HG02870 (cell line): ENCODE measurements around the gene CBX6.

Experiments
- ATAC-seq: cut with Tn5 transposase; IDR thresholded peaks from one replicate; pipeline ENCODE4 v1.9.1; 2021; ENCODE audit warnings: mild to moderate bottlenecking, moderate library complexity; ENCODE audit not compliant: unreplicated experiment

Gene CBX6

GRCh38 chr22:38873469-38874411 lies 1.7 kb upstream of the CBX6 start:
- ATAC-seq, result peak; percentile 37

DNA sequence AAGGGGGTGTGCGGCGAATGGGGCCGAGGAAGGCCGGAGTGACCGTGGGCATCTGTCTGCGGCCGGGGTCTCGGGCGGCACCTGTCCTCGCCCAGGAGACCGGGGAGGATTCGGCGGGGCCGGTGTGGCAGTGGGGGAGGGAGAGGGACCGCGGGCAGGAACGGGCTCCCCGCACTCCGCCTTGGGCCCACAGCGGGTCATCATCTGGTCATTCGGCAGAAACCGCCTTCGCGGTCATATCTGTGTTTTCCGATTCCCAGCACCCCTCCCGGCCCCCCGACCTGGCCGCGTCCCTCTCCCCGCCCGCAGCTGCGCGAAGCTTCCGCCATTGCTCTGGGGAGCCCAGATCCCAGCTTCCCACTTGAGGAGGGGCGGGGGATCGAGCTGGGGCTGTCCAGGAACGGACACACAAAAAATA lies 824 bp upstream of the CBX6 start:
- no peak for ATAC-seq

DNA sequence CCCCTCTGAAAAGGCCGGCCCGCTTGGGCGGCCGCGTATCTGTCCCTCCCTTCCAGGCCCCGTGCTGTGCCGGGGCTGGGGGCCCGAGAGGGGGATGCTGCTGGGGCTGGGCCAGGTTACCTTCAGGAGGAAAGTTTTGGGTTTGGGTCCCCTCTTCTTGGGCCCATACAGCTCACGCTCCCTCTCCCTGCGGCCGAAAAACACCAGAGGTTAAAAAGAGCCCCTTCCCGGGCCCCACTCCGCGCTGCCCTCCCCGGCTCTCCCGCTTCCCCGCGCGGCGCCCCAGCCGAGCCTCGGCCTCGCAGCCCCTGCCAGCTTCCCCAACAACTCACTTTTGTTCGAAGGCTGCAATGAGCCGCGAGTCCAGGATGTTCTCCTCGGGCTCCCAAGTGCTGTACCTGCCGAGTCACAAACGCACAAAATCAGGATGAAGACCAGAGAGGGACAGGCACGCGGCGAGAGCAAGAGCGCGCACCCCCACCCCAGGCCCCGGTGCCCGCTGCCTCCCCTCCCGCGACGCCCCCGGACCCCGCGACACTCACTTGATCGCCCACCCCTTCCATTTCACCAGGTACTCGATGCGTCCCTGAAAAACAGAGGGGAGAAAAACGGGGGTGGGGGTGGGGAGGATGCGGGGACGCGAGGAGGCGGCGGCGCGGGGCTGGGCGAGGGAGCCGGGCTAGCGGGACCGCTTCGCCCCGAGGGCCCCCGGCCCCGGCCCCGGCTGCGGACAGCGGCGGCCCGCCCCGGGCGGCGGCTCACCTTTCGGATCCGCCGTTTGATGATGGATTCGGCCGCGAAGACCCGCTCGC lies 450 bp downstream of the CBX6 start:
- peak; percentile 12 for ATAC-seq

GRCh38 chr22:38870791-38871359 lies 1.1 kb downstream of the CBX6 start:
- ATAC-seq, result no peak

- no peak for ATAC-seq
Observed at GRCh38 chr22:38870312-38870741, 1.7 kb downstream of the CBX6 start.

DNA sequence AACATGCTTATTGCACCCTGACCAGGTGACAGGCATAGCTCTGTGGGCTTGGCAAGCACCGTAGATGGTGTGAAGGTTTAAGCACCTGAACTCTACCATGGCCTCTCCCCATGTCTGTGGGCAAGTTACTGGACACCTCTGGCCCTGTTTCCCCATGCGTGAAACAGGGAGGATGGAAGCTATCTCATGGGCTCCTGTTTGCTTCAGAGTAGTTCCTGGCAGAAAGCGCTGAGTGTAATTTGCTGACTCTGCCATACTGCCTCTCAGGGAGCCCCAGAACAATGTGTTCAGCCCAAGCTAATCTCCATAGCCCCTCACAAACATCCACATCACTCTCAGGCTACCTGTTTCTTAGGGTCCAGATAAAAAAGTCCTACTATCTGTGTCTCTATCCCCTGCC lies 2.4 kb downstream of the CBX6 start:
- ATAC-seq, result no peak

- ATAC-seq, result no peak
Observed at GRCh38 chr22:38868886-38869381, 3.1 kb downstream of the CBX6 start.

GRCh38 chr22:38868286-38868721 lies 3.7 kb downstream of the CBX6 start:
- no peak for ATAC-seq

DNA sequence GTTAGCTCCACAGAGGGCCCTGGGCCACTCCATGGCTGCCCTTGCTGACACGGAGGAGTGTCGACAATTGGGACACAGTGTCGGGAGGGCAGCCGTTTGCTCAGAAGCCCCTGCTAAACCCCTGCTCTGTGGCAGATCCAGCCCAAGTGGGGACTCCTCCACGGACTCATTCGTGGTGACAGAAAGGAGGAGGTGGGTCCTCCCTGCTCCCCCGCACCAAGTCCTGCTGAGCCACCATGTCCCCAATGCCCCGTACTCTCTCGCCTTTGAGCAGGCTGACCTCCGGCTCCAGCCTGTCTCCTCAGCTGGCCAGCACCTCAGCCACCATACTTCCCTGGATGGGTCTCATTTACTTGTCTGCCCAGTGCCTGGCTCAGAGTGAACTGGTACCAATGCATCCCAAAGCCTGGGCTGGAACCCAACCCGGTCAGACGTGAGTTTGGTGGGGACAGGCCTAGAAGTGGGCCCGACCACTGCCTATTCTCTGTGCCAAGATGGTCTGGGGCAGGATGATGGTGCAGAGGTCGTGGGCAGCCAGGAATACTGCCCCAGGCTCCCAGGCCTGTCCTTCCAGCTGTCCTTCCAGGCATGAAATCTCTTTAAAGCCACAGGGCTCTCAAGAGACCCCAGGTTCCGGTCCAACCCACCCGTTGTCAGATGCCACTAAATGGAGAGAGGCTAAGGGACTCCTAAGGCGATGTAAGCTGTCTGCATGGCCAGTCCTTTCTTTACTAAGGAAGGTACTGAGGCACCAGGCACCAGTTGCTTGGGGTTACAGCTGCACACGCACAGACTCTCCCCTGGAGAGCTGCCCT lies 4.3 kb downstream of the CBX6 start:
- ATAC-seq, result no peak

DNA sequence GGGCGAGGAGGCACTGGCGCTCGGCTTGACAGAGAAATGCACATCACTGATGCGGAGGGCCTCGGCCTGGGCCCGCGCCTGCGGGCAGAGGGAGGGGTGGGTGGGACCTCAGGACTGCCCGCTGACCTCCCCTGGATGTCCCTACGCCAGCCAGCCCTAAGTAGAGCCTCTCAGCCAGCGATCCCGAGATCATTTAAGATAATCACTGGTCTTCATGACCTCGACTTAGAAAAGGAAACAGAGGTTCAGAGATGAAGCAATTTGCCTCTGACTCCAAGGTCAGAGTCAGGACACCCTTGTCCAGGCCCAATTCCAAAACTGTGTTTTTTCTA lies 4.9 kb downstream of the CBX6 start:
- ATAC-seq, result no peak

DNA sequence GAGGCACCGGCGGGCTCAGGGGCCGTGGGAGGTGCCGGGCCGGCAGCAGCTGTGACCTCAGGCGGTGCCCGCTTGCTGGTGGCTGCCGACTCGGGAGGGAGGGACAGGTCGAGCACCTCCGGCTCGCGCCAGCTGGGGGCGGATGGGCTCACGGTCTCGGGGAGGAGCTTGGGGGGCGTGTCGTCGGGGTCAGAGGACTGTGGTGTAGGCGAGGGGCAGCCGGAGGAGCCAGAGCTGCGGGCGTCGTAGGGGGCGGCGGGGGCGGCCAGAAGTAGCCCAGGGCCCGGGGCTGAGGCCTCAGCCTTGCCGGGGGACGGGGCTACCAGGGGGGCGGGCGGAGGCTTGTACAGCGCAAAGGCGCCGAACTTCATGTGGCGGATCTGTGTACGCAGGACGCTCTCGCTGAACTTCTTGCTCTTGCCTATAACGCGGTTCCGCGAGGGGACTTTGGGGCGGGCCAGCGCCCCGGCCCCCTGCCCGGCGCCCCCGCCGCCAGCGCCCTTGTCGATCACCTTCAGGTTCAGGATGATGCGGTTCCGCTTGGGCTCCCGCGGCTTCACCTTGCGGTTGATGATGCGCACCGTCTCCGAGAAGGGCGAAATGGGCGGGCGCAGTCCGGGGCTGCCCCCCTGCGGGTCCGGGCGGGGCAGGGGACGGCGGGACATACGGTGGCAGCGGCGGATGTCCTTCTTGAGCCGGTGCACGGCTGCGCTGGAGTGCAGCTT lies 5.5 kb downstream of the CBX6 start:
- no peak for ATAC-seq

- ATAC-seq, result no peak
Observed at GRCh38 chr22:38866024-38866398, 6.0 kb downstream of the CBX6 start.

- no peak for ATAC-seq
Observed at GRCh38 chr22:38865201-38866023, 6.6 kb downstream of the CBX6 start.

DNA sequence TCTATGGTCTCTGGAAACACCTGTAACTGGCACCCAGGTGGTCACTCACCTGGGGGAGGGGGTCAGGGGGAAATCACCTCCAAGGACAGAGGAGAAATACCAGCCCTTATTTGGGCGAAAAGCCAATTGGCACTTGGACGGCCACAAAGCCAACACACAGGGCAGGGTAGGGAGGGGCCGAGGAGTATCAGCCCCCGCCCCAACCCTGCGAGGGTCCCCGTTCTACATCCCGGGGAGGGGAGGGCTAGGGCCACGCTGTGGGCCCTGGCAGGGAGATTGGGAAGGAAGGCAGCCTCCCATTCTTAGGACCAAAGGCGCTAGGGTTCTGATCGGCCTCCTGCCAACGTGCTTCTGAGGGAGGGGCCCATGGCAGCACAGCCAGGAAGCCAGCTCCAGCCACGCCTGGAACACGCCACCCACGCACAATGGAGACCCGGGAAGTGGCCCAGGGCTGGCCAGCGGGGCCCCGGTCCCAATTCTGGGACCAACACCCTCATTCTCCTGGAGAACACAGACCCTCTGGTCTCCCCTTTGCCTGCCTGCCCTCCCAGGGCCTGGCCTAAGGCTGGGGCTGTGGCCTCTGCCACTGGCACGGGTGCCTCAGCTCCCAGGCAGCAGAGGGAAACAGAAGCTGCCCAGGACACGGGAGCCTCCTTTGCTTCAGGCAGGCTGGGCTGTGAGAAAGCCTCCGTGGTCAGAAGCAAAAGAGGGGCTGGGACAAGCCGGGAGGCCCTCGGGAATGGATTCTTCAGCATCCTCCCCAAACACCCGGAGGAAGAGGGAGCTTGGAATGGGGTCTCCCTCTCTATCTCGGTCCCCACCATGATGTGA lies 7.4 kb downstream of the CBX6 start:
- no peak for ATAC-seq

- no peak for ATAC-seq
Observed at GRCh38 chr22:38863531-38864131, 8.4 kb downstream of the CBX6 start.

GRCh38 chr22:38862375-38863329 lies 9.4 kb downstream of the CBX6 start:
- ATAC-seq, result no peak

- no peak for ATAC-seq
Observed at GRCh38 chr22:38861927-38862326, 10.1 kb downstream of the CBX6 start.
